ENCODE measurements around the gene NLRX1.
A peak's percentile ranks its signal among the peaks of the same experiment; 100 is the strongest.
"Not testable (repeated sequence)": the region's sequence is repeated elsewhere in the genome, so short reads cannot be mapped to it uniquely, and the experiment has no call there.

Gene NLRX1

DNA sequence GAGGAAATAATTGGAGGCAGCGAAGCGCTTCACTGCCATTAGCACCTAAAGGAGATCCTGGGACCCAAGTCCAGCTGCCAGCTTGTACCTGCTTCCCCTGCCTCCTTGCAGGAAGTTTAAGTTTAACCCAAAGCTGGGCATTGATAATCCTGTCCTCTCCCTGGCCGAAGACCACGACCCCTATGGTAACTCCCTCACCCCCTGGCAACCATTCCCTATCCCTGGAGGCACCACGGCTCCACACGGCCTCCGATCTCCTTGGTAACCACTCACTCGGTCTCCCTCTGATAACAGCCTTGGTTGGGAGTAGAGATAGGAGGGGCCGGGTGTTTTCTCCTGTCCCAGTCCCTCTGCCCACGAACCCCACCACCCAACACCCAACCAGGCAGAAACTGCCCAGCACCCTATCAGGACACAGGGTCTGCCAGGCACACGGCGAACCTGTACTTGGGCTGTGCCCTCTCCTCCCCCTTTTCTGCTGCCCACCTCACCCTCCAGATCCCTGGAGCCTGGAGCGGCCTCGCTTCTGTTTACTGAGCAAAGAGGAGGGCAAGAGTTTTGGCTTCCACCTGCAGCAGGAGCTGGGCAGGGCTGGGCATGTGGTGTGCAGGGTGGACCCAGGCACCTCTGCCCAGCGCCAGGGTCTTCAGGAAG lies 17.6 kb downstream of the NLRX1 start:
- DNase-seq = no peak

DNA sequence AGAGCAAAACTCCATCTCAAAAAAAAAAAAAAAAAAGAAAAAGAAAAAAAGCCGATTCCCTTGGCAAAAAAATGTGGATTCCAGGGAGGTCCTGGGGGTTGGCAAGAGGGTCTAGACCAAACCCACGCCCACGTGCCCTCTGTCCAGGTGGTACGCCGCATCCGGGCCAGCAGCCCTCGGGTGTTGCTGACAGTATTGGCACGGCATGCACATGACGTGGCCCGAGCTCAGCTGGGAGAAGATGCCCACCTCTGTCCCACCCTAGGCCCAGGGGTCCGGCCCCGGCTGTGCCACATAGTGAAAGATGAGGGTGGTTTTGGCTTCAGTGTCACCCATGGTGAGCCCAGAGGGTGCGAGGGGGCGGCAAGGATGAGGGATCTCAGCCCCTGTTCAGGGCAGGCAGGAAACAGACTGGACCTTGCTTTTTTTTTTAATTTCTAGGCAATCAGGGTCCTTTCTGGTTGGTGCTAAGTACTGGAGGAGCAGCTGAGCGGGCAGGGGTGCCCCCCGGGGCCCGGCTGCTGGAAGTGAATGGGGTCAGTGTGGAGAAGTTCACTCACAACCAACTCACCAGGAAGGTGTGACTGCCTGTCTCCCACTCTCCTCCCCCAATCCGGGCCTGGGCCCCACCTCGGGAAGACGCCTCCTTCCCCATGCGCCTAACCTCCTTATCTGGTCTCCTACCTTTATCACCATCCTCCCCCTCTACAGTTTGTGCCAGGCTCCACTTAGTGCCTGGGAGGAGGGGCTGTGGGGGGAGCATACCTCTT lies 18.8 kb downstream of the NLRX1 start:
- DNase-seq = no peak

DNA sequence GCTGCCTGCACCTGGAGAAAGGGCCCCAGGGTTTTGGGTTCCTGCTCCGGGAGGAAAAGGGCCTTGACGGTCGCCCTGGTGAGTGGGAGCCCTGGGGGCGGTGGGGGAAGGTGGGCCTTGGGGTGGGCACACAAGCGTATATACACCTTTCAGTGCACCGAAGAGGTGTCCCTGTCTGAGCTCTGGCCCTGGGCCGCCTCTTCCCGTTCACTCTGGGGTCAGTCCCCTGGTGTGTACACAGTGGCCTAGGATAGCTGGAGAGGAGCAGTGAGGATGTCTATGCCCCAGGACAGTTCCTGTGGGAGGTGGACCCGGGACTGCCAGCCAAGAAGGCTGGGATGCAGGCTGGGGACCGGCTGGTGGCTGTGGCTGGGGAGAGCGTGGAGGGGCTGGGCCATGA lies 19.5 kb downstream of the NLRX1 start:
- no peak for DNase-seq

- no peak for DNase-seq
These were observed 20.4 kb downstream of the NLRX1 start for GRCh38 chr11:119188887-119189286.

GRCh38 chr11:119189393-119189792 lies 20.9 kb downstream of the NLRX1 start:
- DNase-seq = no peak

GRCh38 chr11:119190531-119190930 lies 22.0 kb downstream of the NLRX1 start:
- no peak for DNase-seq

- DNase-seq = not testable (repeated sequence)
These were observed 22.7 kb downstream of the NLRX1 start for GRCh38 chr11:119191265-119191664.

GRCh38 chr11:119192111-119192510 lies 23.6 kb downstream of the NLRX1 start:
- no peak for DNase-seq

- DNase-seq = no peak
These were observed 24.5 kb downstream of the NLRX1 start for GRCh38 chr11:119193001-119193400.

- DNase-seq = no peak
These were observed 25.1 kb downstream of the NLRX1 start for GRCh38 chr11:119193626-119194025.

DNA sequence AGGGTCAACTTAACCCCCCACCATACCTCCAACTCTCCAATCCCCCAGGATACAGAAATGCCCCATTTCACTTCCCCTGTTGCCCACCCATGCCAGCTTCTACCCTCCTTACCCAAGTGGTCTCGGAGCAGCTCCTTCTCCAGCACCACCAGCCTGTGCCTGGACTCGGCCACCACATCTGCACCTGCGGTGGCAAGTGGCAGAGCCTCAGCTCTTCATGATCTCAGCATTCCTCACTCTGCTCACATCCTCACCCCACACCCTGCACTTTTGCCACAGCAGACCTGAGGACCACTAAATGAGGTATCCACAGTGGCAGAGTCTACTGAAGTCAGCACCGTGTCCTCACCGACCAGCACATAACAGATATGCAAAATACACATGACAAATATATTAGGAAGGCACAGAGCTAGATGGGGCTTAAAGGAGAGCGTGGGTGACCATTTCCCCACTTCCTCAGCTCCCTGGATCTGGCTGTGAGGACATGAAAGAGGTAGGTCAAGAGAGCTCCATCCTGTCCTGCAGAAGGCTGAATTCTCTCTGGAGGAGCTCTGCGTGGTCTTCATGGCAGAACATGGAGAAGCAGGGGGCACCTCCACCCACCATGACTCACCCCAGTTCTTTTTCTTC lies 26.4 kb downstream of the NLRX1 start:
- DNase-seq = no peak

DNA sequence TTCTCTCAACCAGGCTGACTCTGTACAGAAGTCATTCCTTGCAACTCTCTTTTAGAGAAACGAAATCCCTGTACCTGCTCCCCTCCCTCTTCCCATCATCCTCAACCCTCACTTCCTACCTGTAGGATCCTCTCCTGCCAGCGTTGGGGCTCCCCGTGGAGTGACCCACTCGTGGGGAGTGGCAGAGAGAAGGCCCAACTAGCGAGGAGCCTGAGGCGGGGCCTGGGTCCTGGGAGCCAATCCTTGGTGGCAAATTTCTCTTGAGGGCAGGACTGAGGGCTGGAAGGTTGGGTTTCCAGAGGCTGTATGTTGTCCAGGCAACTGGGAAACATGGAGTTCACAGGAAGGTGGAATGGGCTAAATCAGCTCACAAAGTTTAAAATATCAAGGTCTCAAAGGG lies 27.2 kb downstream of the NLRX1 start:
- no peak for DNase-seq

DNA sequence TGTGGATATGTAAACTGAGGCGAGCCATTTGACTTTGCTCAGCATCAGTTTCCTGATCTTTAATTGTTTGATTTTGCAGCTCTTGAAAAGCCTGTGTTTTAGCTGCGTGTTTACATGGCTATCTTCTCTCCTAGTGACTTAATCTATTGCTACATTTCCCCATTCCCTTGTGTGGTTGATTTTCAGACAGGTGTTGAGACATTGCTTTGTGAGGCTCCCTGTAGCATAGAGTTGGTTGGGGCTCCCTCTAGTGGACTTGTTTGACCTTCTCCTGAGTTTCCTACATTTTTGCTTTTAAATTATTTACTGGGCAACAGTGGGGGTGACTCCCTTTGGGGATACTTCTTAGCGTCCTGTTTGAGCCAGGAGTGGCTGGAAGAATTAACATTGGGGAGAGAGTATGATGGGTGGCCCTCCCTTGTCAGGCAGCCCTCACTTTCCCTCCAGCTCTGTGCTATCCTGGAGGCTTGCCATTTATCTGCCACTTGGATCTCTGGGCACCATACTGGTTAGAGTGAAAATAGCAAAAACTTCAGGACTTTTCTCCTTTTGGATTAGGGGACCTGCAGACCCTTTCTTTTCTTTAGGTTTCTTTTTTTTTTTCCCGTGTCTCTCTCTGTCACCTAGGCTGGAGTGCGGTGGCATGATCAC lies 28.4 kb downstream of the NLRX1 start:
- DNase-seq = peak; percentile 34

DNA sequence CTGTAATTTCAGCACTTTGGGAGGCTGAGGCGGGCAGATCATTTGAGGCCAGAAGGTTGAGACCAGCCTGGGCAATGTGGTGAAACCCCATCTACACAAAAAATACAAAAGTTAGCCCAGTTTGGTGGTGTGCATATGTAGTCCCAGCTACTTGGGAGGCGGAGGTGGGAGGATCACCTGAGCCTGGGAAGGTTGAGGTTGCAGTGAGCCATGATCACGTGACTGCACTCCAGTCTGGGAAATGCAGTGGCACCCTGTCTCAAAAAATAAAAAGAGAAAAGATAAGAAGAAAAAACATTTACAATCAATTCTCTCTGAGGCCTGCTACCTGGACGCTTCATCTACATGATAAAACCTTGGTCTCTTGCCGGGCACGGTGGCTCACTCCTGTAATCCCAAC lies 30.4 kb downstream of the NLRX1 start:
- no peak for DNase-seq

DNA sequence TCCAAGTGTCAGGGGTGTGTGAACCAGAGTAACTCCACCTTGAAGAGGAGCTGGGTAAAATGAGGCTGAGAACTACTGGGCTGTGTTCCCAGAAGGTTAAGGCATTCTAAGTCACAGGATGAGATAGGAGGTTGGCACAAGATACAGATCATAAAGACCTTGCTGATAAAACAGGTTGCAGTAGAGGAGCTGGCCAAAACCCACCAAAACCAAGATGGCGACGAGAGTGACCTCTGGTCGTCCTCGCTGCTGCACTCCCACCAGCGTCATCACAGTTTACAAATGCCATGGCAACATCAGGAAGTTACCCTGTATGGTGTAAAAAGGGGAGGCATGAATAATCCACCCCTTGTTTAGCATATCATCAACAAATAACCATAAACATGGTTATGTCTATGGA lies 32.7 kb downstream of the NLRX1 start:
- DNase-seq = not testable (repeated sequence)

GRCh38 chr11:119202554-119202953 lies 34.0 kb downstream of the NLRX1 start:
- DNase-seq = no peak

DNA sequence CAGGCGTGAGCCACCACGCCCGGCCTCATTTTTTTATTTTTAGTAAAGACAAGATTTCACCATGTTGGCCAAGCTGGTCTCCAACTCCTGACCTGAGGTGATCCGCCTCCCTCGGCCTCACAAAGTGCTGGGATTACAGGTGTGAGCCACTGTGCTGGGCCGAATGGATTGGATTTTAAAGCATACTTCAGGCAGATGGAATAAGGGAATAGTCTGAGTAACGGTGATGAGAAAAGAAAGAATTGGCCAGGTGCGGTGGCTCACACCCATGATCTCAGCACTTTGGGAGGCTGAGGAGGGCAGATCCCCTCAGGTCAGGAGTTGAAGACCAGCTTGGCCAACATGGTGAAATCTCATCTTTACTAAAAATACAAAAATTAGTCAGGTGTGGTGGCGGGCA lies 35.5 kb downstream of the NLRX1 start:
- DNase-seq = no peak

DNA sequence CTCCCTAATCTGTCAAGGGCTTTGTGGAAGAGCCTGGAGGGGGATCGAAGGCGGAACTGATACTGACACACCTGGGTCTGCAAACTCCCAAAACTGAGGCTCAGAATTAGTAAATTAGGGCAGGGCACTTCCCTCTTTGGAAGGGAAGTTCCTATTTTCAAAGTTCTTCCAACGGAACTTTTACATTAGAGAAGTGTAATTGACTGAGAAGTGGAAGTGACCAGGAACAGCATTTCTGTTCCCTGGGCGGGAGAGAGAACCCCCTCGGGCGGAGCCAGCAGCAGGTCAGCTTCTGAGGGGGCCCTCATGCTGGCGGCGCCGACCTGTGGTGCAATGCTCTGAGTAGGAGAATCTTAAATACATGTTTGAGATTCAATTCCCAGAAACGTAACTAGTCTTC lies 36.6 kb downstream of the NLRX1 start:
- DNase-seq = no peak

DNA sequence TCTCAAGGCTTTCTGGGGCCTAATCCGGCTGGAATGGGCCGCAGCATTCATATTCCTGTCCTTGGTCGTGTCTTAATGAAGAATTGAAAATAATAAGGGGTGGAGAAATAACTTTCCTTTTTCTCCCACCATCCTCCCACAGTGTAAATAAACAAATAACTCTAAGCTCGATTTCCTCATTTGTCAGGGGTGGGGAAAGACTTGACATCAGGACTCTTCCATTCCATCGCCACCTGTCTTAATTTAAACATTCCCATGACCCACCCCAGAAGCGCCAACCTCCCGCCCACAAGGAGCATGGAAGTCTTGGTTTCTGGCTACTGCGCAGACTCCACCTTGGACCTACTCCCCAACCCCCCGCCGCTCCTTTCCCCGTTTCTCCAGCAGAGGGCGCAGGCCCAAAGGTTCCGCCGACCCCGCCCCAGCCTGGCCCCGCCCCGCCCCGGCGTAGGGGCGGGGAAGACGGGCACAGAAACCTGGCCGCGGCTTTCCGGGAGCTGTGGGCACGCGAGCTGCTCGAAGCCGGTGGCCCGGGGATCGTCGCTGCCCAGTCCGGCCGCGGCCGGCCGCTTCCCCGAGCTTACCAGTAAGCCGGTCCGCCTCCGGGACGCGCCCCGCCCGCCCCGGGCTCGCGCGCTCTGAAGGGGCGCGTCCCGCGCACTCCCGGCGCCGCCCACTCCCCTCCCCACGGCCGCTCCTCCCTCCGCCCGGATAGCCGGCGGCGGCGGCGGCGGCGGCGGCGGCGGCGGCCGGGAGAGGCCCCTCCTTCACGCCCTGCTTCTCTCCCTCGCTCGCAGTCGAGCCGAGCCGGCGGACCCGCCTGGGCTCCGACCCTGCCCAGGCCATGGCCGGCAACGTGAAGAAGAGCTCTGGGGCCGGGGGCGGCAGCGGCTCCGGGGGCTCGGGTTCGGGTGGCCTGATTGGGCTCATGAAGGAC lies 37.3 kb downstream of the NLRX1 start, which contains the start of gene CBL:
CBL (plus strand) TSS at position 766 of the 937 bp plus-strand sequence; CDS start at position 845, 79 bp downstream.
- peak; percentile 95 for DNase-seq

- no peak for DNase-seq
These were observed 38.2 kb downstream of the NLRX1 start for GRCh38 chr11:119206511-119207414.

GRCh38 chr11:119207415-119207960 lies 39.0 kb downstream of the NLRX1 start:
- no peak for DNase-seq

All from activated CD4-positive, alpha-beta T cell treated with anti-CD3 and anti-CD28 coated beads for 1 hour (primary cell).